Sigmoid colon (tissue), 4 donors: Measurements from ENCODE around the gene KIN.

ENCODE experiments used
- EP300 ChIP-seq, 4 donors: sonication (generic); formaldehyde crosslinking; IDR thresholded peaks; one replicate each; pipeline ENCODE4 v1.6.1; 2017; ENCODE audit warnings: antibody characterized with exemption in 4 of 4
- POLR2A ChIP-seq, 2 donors: fragments of 450-650 bp; IDR thresholded peaks; one replicate each; pipeline ENCODE4 v1.6.1; 2016; ENCODE audit warnings: antibody characterized with exemption in 2 of 2, mild to moderate bottlenecking in 2 of 2, moderate library complexity in 2 of 2
- POLR2AphosphoS5 ChIP-seq, 4 donors: sonication (generic); formaldehyde crosslinking; IDR thresholded peaks; one replicate each; pipeline ENCODE4 v1.6.1; 2017; ENCODE audit warnings: antibody characterized with exemption in 4 of 4
- TF ChIP-seq, protein P1 (sequence below), 4 experiments: fragments of 450-650 bp in 3 of 4; fragments of 200-600 bp in 1 of 4; IDR thresholded peaks; one replicate each; pipeline ENCODE4 v1.5.1; 2016 to 2019; ENCODE audit warnings: antibody characterized with exemption in 4 of 4, mild to moderate bottlenecking in 3 of 4, moderate library complexity in 2 of 4

GRCh38 chr10:7766241-7766640, 21.6 kb downstream of the KIN start:
- TF ChIP-seq EP300 (IDR thresholded peaks at IDR 0.05) (no peak), POLR2A (IDR thresholded peaks at IDR 0.05) (no peak), POLR2AphosphoS5 (IDR thresholded peaks at IDR 0.05) (no peak)
- TF ChIP-seq, protein P1, sequence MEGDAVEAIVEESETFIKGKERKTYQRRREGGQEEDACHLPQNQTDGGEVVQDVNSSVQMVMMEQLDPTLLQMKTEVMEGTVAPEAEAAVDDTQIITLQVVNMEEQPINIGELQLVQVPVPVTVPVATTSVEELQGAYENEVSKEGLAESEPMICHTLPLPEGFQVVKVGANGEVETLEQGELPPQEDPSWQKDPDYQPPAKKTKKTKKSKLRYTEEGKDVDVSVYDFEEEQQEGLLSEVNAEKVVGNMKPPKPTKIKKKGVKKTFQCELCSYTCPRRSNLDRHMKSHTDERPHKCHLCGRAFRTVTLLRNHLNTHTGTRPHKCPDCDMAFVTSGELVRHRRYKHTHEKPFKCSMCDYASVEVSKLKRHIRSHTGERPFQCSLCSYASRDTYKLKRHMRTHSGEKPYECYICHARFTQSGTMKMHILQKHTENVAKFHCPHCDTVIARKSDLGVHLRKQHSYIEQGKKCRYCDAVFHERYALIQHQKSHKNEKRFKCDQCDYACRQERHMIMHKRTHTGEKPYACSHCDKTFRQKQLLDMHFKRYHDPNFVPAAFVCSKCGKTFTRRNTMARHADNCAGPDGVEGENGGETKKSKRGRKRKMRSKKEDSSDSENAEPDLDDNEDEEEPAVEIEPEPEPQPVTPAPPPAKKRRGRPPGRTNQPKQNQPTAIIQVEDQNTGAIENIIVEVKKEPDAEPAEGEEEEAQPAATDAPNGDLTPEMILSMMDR (IDR thresholded peaks at IDR 0.05), result no peak
